ENCODE results near the gene TERT. TPM values are rescaled to one million over a fixed set of nuclear protein-coding genes. Genes with fewer than 3 reads are reported as not detected.

The TERT gene
- total and polyA plus RNA-seq, 2 of the 4 experiments (the other 2 are of a cell fraction) = not detected

DNA sequence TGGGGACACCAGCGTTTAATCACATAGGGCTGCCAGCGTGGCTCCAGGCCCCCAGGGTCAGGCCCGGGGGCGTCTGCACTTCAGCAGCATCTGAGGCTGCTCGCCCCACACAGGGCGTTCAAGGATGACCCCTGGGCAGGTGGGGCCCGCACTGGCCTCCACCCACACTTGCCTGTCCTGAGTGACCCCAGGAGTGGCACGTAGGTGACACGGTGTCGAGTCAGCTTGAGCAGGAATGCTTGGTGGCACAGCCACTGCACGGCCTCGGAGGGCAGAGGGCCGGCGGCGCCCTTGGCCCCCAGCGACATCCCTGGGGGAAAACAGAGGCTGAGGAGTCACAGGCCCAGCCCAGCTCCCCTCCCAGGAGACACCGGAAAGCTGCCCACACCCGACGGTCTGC lies 40.7 kb downstream of the TERT start:
- H2AFZ ChIP-seq (replicated peaks; ENCODE audit: low read length, poor library complexity) = no peak overlapping the region
- in situ Hi-C loops (cut with MboI; ENCODE audit: low sequenced_read_pairs) = no loop called here

More for the DNA sequence above, 40.7 kb downstream of the TERT start:
- dilution Hi-C loops (cut with HindIII; ENCODE audit: low sequenced_read_pairs, unreplicated experiment) = no loop called here
- no peaks in the 10 kb centered on the region for H4K20me1 ChIP-seq (ENCODE audit: insufficient read depth, low read length)
- no peak overlapping the region for H3K4me2 ChIP-seq (ENCODE audit: low read depth, low read length)
- ChIA-PET POLR2A (ENCODE audit: unreplicated experiment) (no interaction called here), CTCF (no interaction called here)
- no peak overlapping the region for H3K27ac ChIP-seq (ENCODE audit: insufficient read depth, low read length)
- H3K56ac ChIP-seq (ENCODE audit: extremely low read depth, insufficient read depth, low read length) = no peak overlapping the region
- no peak overlapping the region for H3K9ac ChIP-seq (ENCODE audit: low read depth, low read length)
- 71% methylated on average over 3 of the region's 19 CpGs; no CpG with 5 or more reads in 1 of the 2 experiments for WGBS, 2 experiments (ENCODE audit: extremely low coverage in 2 of 2, insufficient read length in 1 of 2)
- no peak overlapping the region for H2BK15ac ChIP-seq (ENCODE audit: low read depth, low read length)
- H3K18ac ChIP-seq (ENCODE audit: low read depth, low read length) = no peak overlapping the region
- no peak overlapping the region for H2BK20ac ChIP-seq (ENCODE audit: low read depth, low read length)
- no peak overlapping the region for H3K23ac ChIP-seq (ENCODE audit: low read depth, low read length)
- ATAC-seq (ENCODE audit: low read depth) (no peak), DNase-seq (no peak)
- BruUV-seq (replicated peaks) = no TSS peak
- intact Hi-C loops (cut with micrococcal nuclease) = no loop called here
- no peaks in the 10 kb centered on the region for H3K79me1 ChIP-seq (ENCODE audit: low read depth in 1 of 2, low read length in 2 of 2)
- H3K14ac ChIP-seq (replicated peaks; ENCODE audit: low read depth, low read length) = no peak overlapping the region
- H4K5ac ChIP-seq (ENCODE audit: low read depth, low read length) = no peak overlapping the region
- no peak overlapping the region for H2BK120ac ChIP-seq (ENCODE audit: low read depth, low read length)
- no peaks in the 10 kb centered on the region for H3K9me1 ChIP-seq (ENCODE audit: insufficient read depth, low read length)
- no peak overlapping the region for H2AK9ac ChIP-seq (replicated peaks; ENCODE audit: low read depth, low read length, poor library complexity)
- H2AK5ac ChIP-seq (ENCODE audit: low read depth, low read length) = no peak overlapping the region
- no peaks in the 10 kb centered on the region for H3K4me1 ChIP-seq (ENCODE audit: control insufficient read depth, insufficient read depth, low read length)
- no peak overlapping the region for H2BK5ac ChIP-seq (ENCODE audit: low read depth, low read length, poor library complexity, severe bottlenecking)
- no peaks in the 10 kb centered on the region for H3K36me3 ChIP-seq (ENCODE audit: control insufficient read depth, insufficient read depth, low read length)
- H3K27me3 ChIP-seq (ENCODE audit: control insufficient read depth, insufficient read depth, low read length) = no peaks in the 10 kb centered on the region; the same call in 1 of the 2 replicates
- H4K91ac ChIP-seq (ENCODE audit: insufficient read depth, low read depth, low read length) = no peak overlapping the region
- no peak overlapping the region for H3K4ac ChIP-seq (ENCODE audit: low read depth, low read length)
- H3K4me3 ChIP-seq (ENCODE audit: insufficient read depth, low read depth, low read length) = no peak overlapping the region
- TF ChIP-seq CEBPB (IDR thresholded peaks at IDR 0.05; ENCODE audit: low read depth, low read length) (no peak), RFX5 (IDR thresholded peaks at IDR 0.05; ENCODE audit: low read depth, low read length) (no peak), BHLHE40 (IDR thresholded peaks at IDR 0.05; ENCODE audit: low read depth, low read length) (no peak), CTCF (conservative IDR thresholded peaks at IDR 0.05; ENCODE audit: low read depth, low read length) (no peak), MXI1 (IDR thresholded peaks at IDR 0.05; ENCODE audit: borderline replicate concordance, low read depth, low read length) (no peak), MAZ (IDR thresholded peaks at IDR 0.05; ENCODE audit: borderline replicate concordance, low read depth, low read length) (no peak), POLR2A (IDR thresholded peaks at IDR 0.05; ENCODE audit: low read depth, low read length) (no peak), USF2 (IDR thresholded peaks at IDR 0.05; ENCODE audit: low read depth, low read length) (no peak), RAD21 (IDR thresholded peaks at IDR 0.05; ENCODE audit: low read length) (no peak)
- TF ChIP-seq, protein P1, sequence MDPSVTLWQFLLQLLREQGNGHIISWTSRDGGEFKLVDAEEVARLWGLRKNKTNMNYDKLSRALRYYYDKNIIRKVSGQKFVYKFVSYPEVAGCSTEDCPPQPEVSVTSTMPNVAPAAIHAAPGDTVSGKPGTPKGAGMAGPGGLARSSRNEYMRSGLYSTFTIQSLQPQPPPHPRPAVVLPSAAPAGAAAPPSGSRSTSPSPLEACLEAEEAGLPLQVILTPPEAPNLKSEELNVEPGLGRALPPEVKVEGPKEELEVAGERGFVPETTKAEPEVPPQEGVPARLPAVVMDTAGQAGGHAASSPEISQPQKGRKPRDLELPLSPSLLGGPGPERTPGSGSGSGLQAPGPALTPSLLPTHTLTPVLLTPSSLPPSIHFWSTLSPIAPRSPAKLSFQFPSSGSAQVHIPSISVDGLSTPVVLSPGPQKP (IDR thresholded peaks at IDR 0.05; ENCODE audit: borderline replicate concordance, low read depth, low read length) = no peak
- H3K9me3 ChIP-seq (ENCODE audit: control insufficient read depth, insufficient read depth, low read length) = peaks cover 8% of the 10 kb centered on the region
- H4K8ac ChIP-seq (ENCODE audit: low read depth in 2 of 2, low read length in 2 of 2) = no peak overlapping the region
